Adipose tissue (tissue), 3 donors: ENCODE measurements around the gene SCYL1. TPM values are rescaled to one million over a fixed set of nuclear protein-coding genes. Genes with fewer than 3 reads are reported as not detected.

Experiments used
- H3K27ac ChIP-seq: one replicate; pipeline ENCODE4 v1.5.1; 2013; ENCODE audit warnings: low read depth, low read length
- WGBS, 3 donors: extraction: QIAGEN DNeasy Blood & Tissue Kit; methylation state at CpG; one replicate each; pipeline ENCODE4 v1.1.7; 2013; 5-methylcytosine and 5-hydroxymethylcytosine counted together
- polyA plus RNA-seq, 3 donors: library from polyadenylated mRNA; stranded (reverse); fragments of 200-250 nt; gene quantifications; one replicate each; pipeline ENCODE4 v1.2.3, GENCODE V29; 2013
- donor health status: healthy with polysubstance abuse.
- donor health status: Bipolar disorder and iron deficiency.
- donor health status: healthy.

The SCYL1 gene
- polyA plus RNA-seq, 3 donors: 55.1 to 77.2 (median 63.0) TPM

GRCh38 chr11:65492387-65492636 is 32.6 kb upstream of the SCYL1 start:
- H3K27ac ChIP-seq: peak overlapping the region; percentile 95
- 21 to 72% (median 22%) methylated on average over 4 of the region's 4 CpGs for WGBS, 3 donors

- 20 to 69% (median 22%) methylated on average over 6 of the region's 6 CpGs for WGBS, 3 donors
Observed at GRCh38 chr11:65492637-65493366, 32.1 kb upstream of the SCYL1 start.

GRCh38 chr11:65493367-65494176 is 31.3 kb upstream of the SCYL1 start:
- H3K27ac ChIP-seq: peak overlapping the region; percentile 88
- 45 to 60% (median 46%) methylated on average over 12 of the region's 12 CpGs for WGBS, 3 donors

More at GRCh38 chr11:65492637-65493366, 32.1 kb upstream of the SCYL1 start:
- H3K27ac ChIP-seq: peak overlapping the region; percentile 95

- WGBS, 3 donors: 28 to 36% (median 30%) methylated on average over 15 of the region's 15 CpGs
Observed at GRCh38 chr11:65496304-65497140, 28.4 kb upstream of the SCYL1 start.

GRCh38 chr11:65497141-65498041 is 27.5 kb upstream of the SCYL1 start:
- whole genome bisulfite sequencing, 3 donors: 0% methylated on average over 49 to 61 of the region's 61 CpGs
- peak overlapping the region; percentile 99 for H3K27ac ChIP-seq

More at GRCh38 chr11:65496304-65497140, 28.4 kb upstream of the SCYL1 start:
- H3K27ac ChIP-seq: peak overlapping the region; percentile 84

- H3K27ac ChIP-seq: peak overlapping the region; percentile 99
- WGBS, 3 donors: 1% methylated on average over 24 of the region's 24 CpGs
Observed at GRCh38 chr11:65498042-65498726, 26.7 kb upstream of the SCYL1 start.

GRCh38 chr11:65498727-65498976 is 26.2 kb upstream of the SCYL1 start:
- peak overlapping the region; percentile 99 for H3K27ac ChIP-seq
- 1% methylated on average over 6 of the region's 6 CpGs for WGBS, 3 donors

- WGBS, 3 donors: 0 to 1% (median 0%) methylated on average over 24 of the region's 24 CpGs
Observed at GRCh38 chr11:65498977-65499712, 25.7 kb upstream of the SCYL1 start, which contains the start of gene MALAT1. MALAT1 (plus strand) TSS chr11:65499045.

GRCh38 chr11:65499713-65500386 is 25.0 kb upstream of the SCYL1 start:
- 0 to 1% (median 0%) methylated on average over 3 of the region's 3 CpGs for WGBS, 3 donors
- peak overlapping the region; percentile 92 for H3K27ac ChIP-seq

More at GRCh38 chr11:65498977-65499712, 25.7 kb upstream of the SCYL1 start, which contains the start of gene MALAT1:
- H3K27ac ChIP-seq: peak within 1 kb of the TSS; percentile 99

- WGBS, 3 donors: 0 to 1% (median 0%) methylated on average over 20 of the region's 20 CpGs
- H3K27ac ChIP-seq: peak overlapping the region; percentile 92
Observed at GRCh38 chr11:65500387-65501185, 24.3 kb upstream of the SCYL1 start.

- H3K27ac ChIP-seq: no peak overlapping the region
- 0% methylated on average over 2 of the region's 2 CpGs for whole genome bisulfite sequencing, 3 donors
Observed at GRCh38 chr11:65501186-65501471, 23.8 kb upstream of the SCYL1 start.

- WGBS, 3 donors: 0 to 1% (median 1%) methylated on average over 3 of the region's 3 CpGs
- peak overlapping the region; percentile 33 for H3K27ac ChIP-seq
Observed at GRCh38 chr11:65501472-65502273, 23.2 kb upstream of the SCYL1 start.

GRCh38 chr11:65502274-65502554 is 22.7 kb upstream of the SCYL1 start:
- H3K27ac ChIP-seq: no peak overlapping the region

- no peak overlapping the region for H3K27ac ChIP-seq
- WGBS, 3 donors: 0% methylated on average over 6 of the region's 6 CpGs
Observed at GRCh38 chr11:65502555-65503367, 22.1 kb upstream of the SCYL1 start.
